ENCODE results near the gene CEP104.

CEP104 gene

GRCh38 chr1:3762151-3762872 lies 94.7 kb downstream of the CEP104 start:
- no peak for DNase-seq (ENCODE audit: low read depth)
